Effector CD4-positive, alpha-beta T cell (primary cell): ENCODE measurements around the gene TMEM121.
"Not testable (repeated sequence)": the region's sequence is repeated elsewhere in the genome, so short reads cannot be mapped to it uniquely, and the experiment has no call there.

Experiments used
- DNase-seq: peaks from one replicate; pipeline ENCODE4 v3.0.0-alpha.2; 2020

The TMEM121 gene

GRCh38 chr14:105547741-105548169 lies 21.4 kb downstream of the TMEM121 start:
- no peak for DNase-seq

GRCh38 chr14:105549481-105549880 lies 23.1 kb downstream of the TMEM121 start:
- DNase-seq, result no peak

- DNase-seq, result no peak
These were observed 27.6 kb downstream of the TMEM121 start for GRCh38 chr14:105554022-105554421.

- DNase-seq, result no peak
These were observed 28.1 kb downstream of the TMEM121 start for GRCh38 chr14:105554523-105554922.

GRCh38 chr14:105557671-105558070 lies 31.3 kb downstream of the TMEM121 start:
- DNase-seq, result not testable (repeated sequence)

GRCh38 chr14:105558449-105559154 lies 32.2 kb downstream of the TMEM121 start:
- DNase-seq, result not testable (repeated sequence)

GRCh38 chr14:105559384-105560047 lies 33.1 kb downstream of the TMEM121 start:
- DNase-seq, result not testable (repeated sequence)

GRCh38 chr14:105560048-105560669 lies 33.8 kb downstream of the TMEM121 start:
- not testable (repeated sequence) for DNase-seq

GRCh38 chr14:105561345-105561744 lies 35.0 kb downstream of the TMEM121 start:
- not testable (repeated sequence) for DNase-seq

- no peak for DNase-seq
These were observed 36.4 kb downstream of the TMEM121 start for GRCh38 chr14:105562713-105563346.

- DNase-seq, result no peak
These were observed 37.0 kb downstream of the TMEM121 start for GRCh38 chr14:105563347-105563737.

- DNase-seq, result not testable (repeated sequence)
These were observed 38.2 kb downstream of the TMEM121 start for GRCh38 chr14:105564536-105564935.

- not testable (repeated sequence) for DNase-seq
These were observed 39.0 kb downstream of the TMEM121 start for GRCh38 chr14:105565185-105565919.

GRCh38 chr14:105566248-105567163 lies 40.1 kb downstream of the TMEM121 start:
- not testable (repeated sequence) for DNase-seq

- DNase-seq, result not testable (repeated sequence)
These were observed 41.1 kb downstream of the TMEM121 start for GRCh38 chr14:105567164-105568103.

GRCh38 chr14:105568140-105568843 lies 41.9 kb downstream of the TMEM121 start:
- DNase-seq, result not testable (repeated sequence)

- no peak for DNase-seq
These were observed 42.7 kb downstream of the TMEM121 start for GRCh38 chr14:105568859-105569766.

GRCh38 chr14:105570482-105570881 lies 44.1 kb downstream of the TMEM121 start:
- no peak for DNase-seq
